GM19395 (cell line): ENCODE data around the gene HOXB6.

Experiments
- ATAC-seq: cut with Tn5 transposase; IDR thresholded peaks from one replicate; pipeline ENCODE4 v1.9.1; 2021; ENCODE audit warnings: mild to moderate bottlenecking, moderate library complexity; ENCODE audit not compliant: unreplicated experiment

HOXB6 gene

GRCh38 chr17:48604770-48605329, at the start of gene HOXB6:
Gene HOXB6 (minus strand): TSS chr17:48604986. CDS start chr17:48598150, 6,836 bp downstream.
- ATAC-seq, result no peak

GRCh38 chr17:48649741-48650140, 45.0 kb upstream of the HOXB6 start:
- no peak for ATAC-seq

DNA sequence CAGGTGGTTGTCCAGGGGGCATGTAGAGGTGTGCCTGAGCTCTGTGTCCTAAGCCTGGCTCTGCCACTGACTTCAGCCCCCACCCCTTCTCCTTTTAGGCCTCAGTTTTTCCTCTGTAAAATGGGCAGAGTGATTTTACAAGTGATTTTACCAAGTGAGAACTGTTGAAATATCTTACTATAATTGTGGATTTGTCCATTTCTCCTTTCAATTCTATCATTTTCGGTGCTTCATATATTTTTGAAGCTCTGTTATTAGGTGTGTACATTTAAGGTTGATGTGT, 43.1 kb upstream of the HOXB6 start:
- ATAC-seq, result no peak

DNA sequence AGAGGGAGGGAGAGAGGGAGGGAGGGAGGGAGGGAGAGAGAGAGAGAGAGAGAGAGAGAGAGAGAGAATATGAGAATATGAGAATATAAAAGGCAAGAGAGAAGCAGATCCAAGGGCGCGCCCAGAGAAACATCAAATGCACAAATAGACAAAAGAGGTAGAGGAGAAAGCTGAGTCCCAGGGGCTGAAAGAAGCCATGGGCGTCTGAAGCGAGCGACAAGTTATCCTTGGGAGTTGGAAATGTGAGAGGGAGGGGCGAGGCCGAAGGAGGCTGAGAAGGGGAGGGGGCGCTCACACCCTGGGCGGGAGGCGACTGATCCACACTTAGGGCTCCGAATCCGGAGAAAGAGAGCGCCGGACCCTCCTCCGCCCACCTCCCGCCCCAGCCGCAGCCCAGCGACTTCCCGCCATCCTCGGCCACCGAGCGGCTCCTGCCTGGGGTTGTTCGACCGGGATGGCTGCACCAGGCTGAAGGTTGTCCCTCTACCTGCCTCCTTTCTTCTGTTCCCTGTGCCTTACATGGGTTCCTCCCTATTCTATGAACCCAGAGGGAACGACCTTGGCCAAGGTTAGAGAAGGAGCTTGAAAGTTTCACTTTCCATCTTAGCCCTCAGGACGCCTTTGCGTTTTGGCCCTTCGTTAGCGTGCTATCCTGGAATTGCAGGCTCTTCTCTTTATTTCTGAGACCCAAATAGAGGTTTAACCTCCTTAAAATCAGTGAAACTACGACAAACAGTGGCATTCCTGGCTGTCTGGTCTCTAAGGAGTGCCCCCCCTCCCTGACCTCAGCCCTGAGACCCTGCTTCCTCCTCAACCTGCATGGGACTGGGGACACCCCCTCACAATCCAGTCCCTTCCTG, 42.5 kb upstream of the HOXB6 start:
- ATAC-seq, result no peak

DNA sequence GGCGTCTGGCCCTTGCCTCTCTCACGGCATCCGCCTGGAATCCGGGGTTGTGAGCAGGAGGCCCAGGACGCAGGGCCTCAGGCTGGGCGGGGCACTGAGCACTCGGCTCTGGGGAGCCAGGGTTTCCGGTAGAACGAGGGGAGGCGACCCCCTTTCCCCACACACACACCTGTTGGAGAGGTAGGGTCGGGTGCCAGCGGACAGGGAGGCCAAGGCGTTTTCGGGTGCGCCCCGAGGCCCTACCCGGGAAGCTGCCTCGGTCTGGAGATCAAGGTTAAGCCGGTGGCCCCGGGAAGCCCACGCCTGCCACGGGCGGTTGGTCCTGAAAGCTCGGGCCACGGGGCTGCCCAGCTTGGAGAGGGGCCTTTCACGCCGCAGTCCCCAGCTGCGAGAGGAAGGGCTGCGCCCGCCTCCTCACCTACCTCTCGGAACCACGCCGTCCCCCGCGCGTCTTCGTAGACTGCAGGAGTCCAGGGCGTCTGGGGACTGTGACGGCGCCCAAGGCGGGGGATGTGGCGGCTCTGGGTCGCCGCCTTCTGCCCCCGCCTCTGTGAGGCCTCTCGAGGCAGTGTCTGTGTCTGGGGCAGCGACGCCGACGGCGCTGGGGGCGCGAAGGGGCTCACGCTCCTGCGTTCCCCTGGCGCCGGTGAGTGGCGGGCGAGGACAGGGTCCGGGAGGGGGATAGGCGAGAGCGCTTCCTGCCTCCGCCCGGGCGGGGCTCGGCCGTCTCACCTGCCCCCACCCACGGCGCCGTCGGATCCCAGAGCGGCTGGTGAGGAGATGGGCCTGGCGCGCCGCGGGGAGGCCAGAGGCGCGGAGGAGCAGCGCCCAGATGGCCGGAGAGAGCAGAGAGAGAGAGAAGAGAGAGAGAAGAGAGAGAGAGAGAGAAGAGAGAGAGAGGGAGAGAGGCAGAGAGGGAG, 41.7 kb upstream of the HOXB6 start:
- no peak for ATAC-seq

DNA sequence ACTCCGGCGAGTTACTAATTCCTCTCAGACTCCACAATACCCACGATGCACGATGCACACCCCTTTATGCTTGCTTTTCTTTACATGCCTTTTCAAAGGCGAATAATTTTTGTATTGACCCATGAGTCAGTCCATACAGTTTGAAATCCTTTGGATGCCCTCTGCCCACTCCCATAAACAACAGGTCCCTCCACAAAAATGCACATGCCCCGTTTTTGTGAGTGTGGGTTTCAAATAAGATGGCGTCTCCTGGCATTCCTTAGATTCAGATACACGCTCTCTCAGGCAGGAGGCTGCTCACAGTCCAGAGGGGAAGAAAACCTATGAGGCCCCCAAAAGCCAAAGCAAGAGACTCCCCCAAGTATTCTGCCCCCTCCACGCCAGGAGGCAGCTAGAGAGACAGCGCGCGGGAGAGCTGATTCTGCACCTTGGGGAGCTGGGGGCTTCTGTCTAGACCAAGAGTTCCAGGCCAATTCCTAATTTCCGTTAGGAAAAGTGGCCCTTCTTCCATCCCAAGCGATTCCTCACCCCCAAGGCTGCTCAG, 40.9 kb upstream of the HOXB6 start:
- ATAC-seq, result no peak

DNA sequence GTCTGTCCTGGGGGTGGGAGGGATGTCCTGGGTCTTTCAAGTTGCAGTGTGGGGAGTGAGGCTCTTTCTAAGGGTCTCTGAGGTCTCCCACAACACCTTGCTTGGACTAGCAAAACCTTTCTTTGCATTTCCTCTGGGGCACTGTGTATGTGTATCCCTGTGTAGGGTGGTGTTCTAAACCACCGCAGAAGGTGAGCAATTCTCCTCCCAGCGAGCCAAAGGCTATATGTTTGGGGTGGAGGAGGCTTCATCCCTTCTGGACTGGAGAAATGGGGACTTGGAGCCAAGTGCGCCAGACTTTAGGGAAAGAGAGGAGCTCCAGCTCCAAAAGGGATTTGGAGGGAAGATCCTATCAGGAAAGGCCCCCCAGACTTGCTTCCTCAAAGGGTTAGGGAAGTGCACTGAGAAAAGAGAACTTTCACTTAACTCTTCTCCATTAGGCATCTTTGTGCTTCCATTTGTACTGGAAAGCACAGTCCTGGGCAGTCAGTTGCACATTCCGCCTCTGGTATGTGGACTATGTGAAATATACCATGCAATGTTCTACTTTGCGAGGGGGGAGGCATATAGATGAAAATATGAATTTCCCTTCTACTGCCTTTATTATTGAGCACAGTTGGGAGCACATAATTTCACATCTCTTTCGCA, 40.2 kb upstream of the HOXB6 start:
- ATAC-seq, result no peak

DNA sequence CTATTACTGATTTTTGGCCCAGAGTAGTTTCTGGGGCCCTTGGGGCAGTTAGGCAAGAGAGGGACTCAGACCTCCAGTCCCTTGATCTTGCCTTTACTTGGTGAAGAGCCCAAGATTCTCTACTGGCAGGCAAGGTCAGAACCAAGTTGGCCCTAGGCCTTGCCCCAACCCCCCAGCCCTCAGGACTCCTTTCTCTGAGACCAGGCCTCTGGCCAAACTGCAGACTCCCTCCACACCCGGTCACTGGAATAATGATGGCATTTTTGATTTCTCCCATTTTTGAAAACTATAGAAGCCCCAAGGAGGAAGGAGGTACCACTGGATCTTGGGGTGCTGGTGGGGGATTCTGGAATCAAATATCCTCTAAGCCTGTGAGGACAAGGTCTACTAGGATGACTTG, 39.4 kb upstream of the HOXB6 start:
- ATAC-seq, result no peak

- no peak for ATAC-seq
These were observed 38.9 kb upstream of the HOXB6 start for GRCh38 chr17:48643697-48644012.

- ATAC-seq, result no peak
These were observed 38.3 kb upstream of the HOXB6 start for GRCh38 chr17:48642843-48643696.

- no peak for ATAC-seq
These were observed 37.5 kb upstream of the HOXB6 start for GRCh38 chr17:48642059-48642842.

DNA sequence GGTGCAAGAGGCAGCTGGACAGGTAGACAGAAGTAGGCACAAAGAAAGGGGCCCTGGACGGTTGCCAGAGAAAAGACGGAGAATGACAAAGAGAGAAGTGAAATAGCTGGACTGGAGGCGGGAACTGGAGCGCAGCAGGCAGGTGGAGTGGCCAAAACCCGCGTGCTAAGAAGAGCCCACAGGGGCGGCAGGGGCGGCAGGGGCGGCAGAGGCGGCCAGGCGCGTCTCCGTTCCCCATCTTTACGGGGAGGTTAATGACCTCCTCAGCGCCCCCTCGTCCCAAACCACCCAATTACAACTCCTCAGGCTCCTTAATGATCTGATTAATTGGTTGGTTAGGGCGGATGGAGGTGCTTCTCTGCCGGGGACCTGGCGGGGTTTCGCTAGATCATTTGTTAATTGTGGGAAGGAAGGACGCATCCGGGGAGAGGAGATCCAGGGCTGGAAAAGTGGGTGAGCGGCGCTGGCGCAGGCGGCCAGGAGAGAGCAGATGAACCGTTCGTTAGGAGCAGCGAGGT, 36.8 kb upstream of the HOXB6 start:
- no peak for ATAC-seq

DNA sequence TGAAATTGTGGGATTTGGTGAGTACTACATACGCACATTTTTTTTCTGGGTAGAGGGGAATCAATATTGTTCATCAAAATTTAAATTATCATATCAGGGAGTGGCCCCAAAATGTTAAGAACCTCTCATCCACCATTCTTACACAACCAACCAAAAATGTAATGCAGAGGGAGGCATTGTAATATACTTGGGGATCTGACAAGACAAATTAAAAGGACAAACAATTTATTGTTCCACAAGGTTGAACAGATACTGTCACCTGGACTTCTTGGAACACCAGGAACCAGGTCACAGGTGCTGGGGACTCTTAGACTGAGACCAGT, 36.0 kb upstream of the HOXB6 start:
- ATAC-seq, result no peak

GRCh38 chr17:48639982-48640857, 35.4 kb upstream of the HOXB6 start:
- no peak for ATAC-seq

- ATAC-seq, result no peak
These were observed 34.4 kb upstream of the HOXB6 start for GRCh38 chr17:48639136-48639535.

GRCh38 chr17:48637323-48638260, 32.8 kb upstream of the HOXB6 start:
- no peak for ATAC-seq
